NCI-H774 (cell line): ENCODE measurements around the gene TOR2A.
"Not testable (repeated sequence)": the region's sequence is repeated elsewhere in the genome, so short reads cannot be mapped to it uniquely, and the experiment has no call there.

Experiments
- DNase-seq: peaks from one replicate; lab custom pipeline; 2025; lab: John Stamatoyannopoulos, UW

Gene TOR2A

GRCh38 chr9:127768698-127769097 lies 33.6 kb upstream of the TOR2A start:
- DNase-seq = no peak

- no peak for DNase-seq
Observed at GRCh38 chr9:127767909-127768331, 32.8 kb upstream of the TOR2A start.

- DNase-seq = no peak
Observed at GRCh38 chr9:127767410-127767809, 32.3 kb upstream of the TOR2A start.

- no peak for DNase-seq
Observed at GRCh38 chr9:127765418-127765817, 30.3 kb upstream of the TOR2A start.

GRCh38 chr9:127763918-127764384 lies 28.9 kb upstream of the TOR2A start:
- DNase-seq = peak; percentile 10

- DNase-seq = no peak
Observed at GRCh38 chr9:127762111-127762676, 27.1 kb upstream of the TOR2A start.

GRCh38 chr9:127761491-127761956 lies 26.4 kb upstream of the TOR2A start:
- no peak for DNase-seq

- no peak for DNase-seq
Observed at GRCh38 chr9:127761061-127761460, 26.0 kb upstream of the TOR2A start.

GRCh38 chr9:127758843-127759242 lies 23.7 kb upstream of the TOR2A start:
- DNase-seq = no peak

GRCh38 chr9:127756776-127757175 lies 21.7 kb upstream of the TOR2A start:
- not testable (repeated sequence) for DNase-seq

GRCh38 chr9:127756233-127756632 lies 21.1 kb upstream of the TOR2A start:
- DNase-seq = no peak

GRCh38 chr9:127755061-127756060 lies 20.3 kb upstream of the TOR2A start:
- no peak for DNase-seq

GRCh38 chr9:127754099-127755060 lies 19.3 kb upstream of the TOR2A start:
- DNase-seq = no peak

- DNase-seq = no peak
Observed at GRCh38 chr9:127753622-127754021, 18.5 kb upstream of the TOR2A start.

GRCh38 chr9:127753148-127753547 lies 18.1 kb upstream of the TOR2A start:
- no peak for DNase-seq

- no peak for DNase-seq
Observed at GRCh38 chr9:127751269-127752054, 16.4 kb upstream of the TOR2A start.

- DNase-seq = no peak
Observed at GRCh38 chr9:127749090-127749787, 14.1 kb upstream of the TOR2A start.

- no peak for DNase-seq
Observed at GRCh38 chr9:127746959-127747569, 12.0 kb upstream of the TOR2A start.

GRCh38 chr9:127744398-127745110 lies 9.5 kb upstream of the TOR2A start:
- no peak for DNase-seq
